HPDE6-E6E7 (cell line): ENCODE data around the gene STX2.
"Not testable (repeated sequence)": the region's sequence is repeated elsewhere in the genome, so short reads cannot be mapped to it uniquely, and the experiment has no call there.

Experiments used
- DNase-seq: peaks from one replicate; pipeline ENCODE4 v3.0.0; 2011; ENCODE audit warnings: missing footprints; ENCODE audit errors: extremely low spot score

The STX2 gene

GRCh38 chr12:130870442-130871285 lies 31.6 kb upstream of the STX2 start:
- peak; percentile 88 for DNase-seq

DNA sequence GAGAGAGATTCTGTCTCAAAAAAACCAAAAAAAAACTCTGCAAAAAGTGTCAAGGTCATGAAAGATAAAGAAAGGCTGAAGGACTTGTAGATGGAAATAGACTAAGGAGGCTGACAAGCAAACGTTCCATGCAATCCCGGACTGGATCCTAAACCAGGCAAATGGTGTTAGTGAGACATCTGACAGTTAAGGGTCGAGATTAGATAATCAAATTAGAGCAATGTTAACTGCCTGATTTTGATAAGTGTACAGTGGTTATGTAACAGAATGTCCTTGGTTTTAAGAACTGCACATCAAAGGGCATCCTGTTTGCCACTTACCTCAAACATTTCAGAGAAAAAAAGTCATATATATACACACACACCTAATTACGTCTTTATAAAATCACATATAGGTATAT lies 29.4 kb upstream of the STX2 start:
- no peak for DNase-seq

DNA sequence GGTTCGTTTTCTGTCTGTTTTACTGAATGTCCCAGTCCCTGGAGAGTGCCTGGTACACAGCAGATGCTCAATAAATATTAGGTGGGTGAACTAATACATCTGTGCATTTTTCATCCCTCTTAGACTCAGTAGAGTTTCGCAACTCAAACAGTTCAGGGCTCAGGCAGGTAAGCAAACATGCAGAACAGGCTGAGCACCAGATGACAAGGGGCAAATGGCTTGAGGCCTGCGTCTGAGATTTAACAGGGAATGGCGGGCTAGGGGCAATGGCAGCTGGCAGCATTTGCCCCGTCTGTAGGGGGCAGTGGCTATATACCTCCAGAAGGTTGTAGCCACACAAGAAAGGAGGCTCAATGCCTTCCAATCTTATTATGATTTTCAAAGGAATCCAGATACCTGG lies 24.2 kb upstream of the STX2 start:
- DNase-seq = no peak

GRCh38 chr12:130862771-130863170 lies 23.7 kb upstream of the STX2 start:
- DNase-seq = not testable (repeated sequence)

- DNase-seq = no peak
Measured at GRCh38 chr12:130862161-130862560, 23.1 kb upstream of the STX2 start.

GRCh38 chr12:130860311-130860710 lies 21.3 kb upstream of the STX2 start:
- DNase-seq = no peak

DNA sequence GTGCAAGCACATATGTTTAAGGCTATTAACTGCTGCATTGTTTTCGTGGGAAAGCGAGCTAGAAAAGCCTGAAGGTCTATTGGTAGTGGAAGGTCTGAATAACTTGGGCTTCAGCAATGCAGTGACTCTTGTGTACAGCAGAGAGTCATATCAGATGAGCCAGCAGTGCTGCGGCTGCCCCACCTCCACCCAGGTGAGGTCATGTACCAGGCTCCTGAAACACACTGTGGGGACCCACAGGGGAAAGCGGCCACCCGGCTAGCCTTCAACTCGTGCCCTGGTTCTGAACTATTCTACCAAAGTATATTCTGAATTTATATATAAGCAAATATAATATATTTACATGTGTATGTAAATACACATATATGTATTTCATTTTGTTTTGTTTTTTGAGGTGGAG lies 20.1 kb upstream of the STX2 start:
- no peak for DNase-seq

GRCh38 chr12:130858084-130858483 lies 19.0 kb upstream of the STX2 start:
- DNase-seq = no peak

DNA sequence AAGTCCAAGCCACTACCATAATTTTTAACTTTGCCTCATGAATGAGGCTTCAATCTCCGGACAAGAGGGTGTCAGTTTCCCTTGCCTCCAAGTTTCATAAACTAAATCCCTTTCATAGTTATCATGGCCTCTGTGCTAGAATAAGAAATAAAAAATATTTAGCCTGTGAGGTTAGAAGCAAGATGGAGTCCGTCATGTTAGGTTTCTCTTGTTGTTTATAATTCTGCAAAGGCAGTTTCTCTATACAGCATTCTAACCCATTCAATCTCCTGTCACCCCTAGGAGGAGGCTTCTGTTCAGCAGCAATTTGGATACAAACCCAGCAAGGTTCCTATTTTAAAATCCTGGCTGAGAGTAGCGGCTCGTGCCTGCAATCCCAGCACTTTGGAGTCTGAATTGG lies 17.0 kb upstream of the STX2 start:
- DNase-seq = no peak

DNA sequence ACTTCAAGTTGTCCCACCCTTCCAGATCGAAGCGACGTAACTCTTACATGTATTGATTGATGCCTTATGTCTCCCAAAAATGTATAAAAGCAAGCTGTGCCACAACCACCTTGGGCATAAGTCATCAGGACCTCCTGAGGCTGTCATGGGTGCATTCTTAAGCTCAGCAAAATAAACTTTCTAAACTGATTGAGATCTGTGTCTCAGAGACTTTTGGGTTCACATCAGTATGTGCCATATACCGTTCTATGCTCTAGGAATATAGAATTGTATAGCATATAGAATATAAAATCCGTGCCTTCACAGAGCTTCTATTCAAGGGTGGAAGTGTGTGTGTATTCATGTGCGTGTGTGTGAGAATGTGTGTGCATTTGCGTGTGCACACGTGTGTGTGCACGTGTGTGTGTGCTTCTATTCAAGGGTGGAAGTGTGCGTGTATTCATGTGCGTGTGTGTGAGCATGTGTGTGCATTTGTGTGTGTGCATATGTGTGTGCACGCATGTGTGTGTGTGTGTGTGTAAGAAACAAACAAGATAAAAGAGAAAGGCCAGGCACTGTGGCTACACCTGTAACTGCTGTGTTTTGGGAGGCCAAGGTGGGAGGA lies 11.5 kb upstream of the STX2 start:
- DNase-seq = no peak

- no peak for DNase-seq
Measured at GRCh38 chr12:130849561-130850417, 10.7 kb upstream of the STX2 start.

- DNase-seq = not testable (repeated sequence)
Measured at GRCh38 chr12:130848785-130849305, 9.8 kb upstream of the STX2 start.

DNA sequence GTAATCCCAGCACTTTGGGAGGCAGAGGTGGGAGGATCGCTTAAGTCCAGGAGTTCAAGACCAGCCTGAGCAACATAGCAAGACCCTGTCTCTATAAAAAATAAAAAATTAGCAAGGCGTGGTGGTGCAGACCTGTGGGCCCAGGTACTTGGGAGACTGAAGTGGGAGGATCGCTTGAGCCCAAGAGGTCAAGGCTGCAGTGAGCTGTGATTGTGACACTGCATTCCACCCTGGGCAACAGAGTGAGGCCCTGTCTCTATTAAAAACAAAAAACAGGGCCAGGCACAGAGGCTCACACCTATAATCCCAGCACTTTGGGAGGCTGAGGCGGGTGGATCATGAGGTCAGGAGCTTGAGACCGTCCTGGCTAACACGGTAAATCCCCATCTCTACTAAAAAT lies 9.1 kb upstream of the STX2 start:
- not testable (repeated sequence) for DNase-seq

DNA sequence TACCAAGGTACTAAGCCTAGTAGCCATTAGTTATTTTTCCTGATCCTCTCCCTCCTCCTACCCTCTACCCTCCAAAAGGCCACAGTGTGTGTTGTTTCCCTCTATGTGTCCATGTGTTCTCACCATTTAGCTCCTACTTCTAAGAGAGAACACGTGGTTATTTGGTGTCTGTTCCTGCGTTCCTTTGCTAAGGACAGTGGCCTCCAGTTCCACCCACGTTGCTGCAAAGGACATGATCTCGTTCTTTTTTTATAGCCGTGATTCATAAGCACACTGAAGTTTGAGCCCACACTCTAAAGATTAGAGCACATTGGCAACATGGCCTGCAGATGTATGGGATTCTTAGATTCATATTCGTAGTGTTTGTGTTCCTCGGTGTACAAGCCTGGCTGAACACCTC lies 8.1 kb upstream of the STX2 start:
- DNase-seq = no peak

GRCh38 chr12:130846369-130846768 lies 7.3 kb upstream of the STX2 start:
- no peak for DNase-seq

- DNase-seq = no peak
Measured at GRCh38 chr12:130839770-130840404, 837 bp upstream of the STX2 start.

GRCh38 chr12:130838284-130838950 lies 633 bp downstream of the STX2 start:
- no peak for DNase-seq

- no peak for DNase-seq
Measured at GRCh38 chr12:130835436-130835835, 3.6 kb downstream of the STX2 start.

DNA sequence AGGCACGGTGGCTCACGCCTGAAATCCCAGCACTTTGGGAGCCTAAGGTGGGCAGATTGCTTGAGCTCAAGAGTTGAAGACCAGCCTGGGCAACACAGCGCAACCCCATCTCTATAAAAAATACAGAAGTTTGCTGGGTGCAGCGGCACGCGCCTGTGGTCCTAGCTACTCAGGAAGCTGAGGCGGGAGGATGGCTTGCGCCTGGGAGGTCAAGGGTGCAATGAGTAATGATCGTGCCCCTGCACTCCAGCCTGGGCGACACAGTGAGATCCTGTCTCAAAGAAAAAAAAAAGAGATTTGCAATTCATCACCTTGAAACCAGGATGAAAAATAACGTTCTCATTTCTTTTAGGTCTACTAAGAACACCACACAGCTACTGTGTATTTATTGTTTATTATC lies 4.0 kb downstream of the STX2 start:
- DNase-seq = no peak

GRCh38 chr12:130832561-130833209 lies 6.4 kb downstream of the STX2 start:
- DNase-seq = peak; percentile 21
